DMS79 treated with DMSO at 0.1 percent for 48 hours (cell line): ENCODE data around the gene U2AF1L4.
"Not testable (repeated sequence)": the region's sequence is repeated elsewhere in the genome, so short reads cannot be mapped to it uniquely, and the experiment has no call there.

Source experiments
- DNase-seq: peaks from one replicate; lab custom pipeline; 2025; lab: John Stamatoyannopoulos, UW

Gene U2AF1L4

GRCh38 chr19:35780717-35781116 is 35.5 kb upstream of the U2AF1L4 start:
- no peak for DNase-seq

DNA sequence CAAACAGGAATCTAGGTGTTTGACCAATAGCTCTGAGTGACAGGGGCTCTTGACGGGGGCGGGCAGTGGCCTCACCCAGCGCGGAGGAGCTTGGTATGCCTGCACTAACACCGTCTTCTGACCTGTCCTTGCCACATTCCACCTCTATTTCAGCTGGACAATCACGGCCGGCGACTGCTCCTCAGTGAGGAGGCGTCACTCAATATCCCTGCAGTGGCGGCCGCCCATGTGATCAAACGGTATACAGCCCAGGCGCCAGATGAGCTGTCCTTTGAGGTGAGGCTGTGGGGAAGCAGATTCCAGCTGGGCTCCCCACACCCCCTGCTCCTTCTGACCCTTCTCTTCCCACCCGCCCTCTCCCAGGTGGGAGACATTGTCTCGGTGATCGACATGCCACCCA is 34.8 kb upstream of the U2AF1L4 start:
- DNase-seq, result no peak

DNA sequence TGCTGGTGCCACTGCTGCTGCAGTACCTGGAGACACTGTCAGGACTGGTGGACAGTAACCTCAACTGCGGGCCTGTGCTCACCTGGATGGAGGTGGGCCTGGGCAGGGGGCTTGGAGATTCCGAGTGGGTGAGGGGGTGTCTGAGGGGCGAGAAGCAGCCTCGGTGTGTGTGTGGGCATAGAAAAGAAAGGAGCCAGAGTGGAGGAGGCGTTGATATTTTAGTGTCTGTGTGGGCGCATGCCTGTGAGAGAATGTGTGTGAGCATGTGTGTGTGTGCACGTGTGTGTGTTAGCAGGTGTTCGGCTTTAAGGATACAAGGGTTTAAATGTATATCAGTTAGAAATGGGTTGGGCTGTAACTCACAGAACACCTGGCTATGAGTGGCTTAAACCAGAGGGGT is 33.8 kb upstream of the U2AF1L4 start:
- DNase-seq, result no peak

DNA sequence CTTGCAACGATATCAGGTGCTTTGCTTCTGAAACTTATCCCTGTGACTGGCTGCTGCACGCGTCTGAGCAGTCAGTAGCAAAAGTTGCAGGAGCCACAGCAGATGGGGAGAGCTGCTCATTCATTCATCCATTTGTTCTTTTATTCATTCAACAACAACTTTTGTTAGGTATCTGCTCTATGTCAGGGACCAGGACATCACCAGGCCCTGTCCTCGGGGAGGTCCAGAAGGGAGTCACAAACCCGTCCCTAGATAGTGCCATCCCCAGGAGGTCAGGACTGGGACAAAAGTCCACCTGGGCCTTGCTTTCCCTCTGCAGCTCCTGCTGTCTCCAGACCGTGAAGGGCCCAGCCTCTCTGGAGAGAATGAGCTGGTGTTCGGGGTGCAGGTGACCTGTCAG is 32.7 kb upstream of the U2AF1L4 start:
- no peak for DNase-seq

GRCh38 chr19:35777086-35777841 is 32.0 kb upstream of the U2AF1L4 start:
- DNase-seq, result no peak

DNA sequence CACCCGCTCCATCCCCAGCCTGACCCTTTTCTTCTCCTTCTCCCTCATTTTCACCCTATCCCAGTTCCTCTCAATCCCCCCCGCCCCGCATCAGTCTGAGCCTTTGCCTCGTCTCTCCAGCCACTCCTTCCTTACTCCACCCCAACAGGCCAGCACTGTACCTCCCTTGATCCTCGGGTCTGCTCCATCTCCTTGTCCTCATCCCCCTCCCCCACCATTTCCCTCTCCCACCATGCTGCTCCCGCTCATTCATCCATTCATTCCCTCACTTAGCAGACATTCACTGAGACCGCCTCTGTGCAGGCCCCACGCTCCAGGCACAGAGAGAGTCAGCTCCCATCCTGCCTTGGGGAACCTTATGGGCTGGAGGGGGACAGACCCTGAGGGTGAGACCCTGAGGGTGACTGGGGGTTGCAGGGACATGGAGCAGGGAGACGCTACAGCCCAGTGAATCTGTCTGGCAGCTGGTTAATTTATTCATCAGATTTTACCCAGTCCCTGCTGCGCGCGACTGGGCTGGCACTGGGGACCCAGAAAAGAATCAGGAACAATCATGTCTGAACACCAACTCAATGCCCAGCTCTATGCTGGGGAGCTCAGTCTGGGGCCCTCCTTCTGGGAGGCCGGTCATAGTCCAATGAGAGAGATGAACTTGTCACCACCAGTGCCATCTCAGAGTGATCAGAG is 31.0 kb upstream of the U2AF1L4 start:
- no peak for DNase-seq

GRCh38 chr19:35775298-35776101 is 30.3 kb upstream of the U2AF1L4 start, which contains the start of gene ARHGAP33:
Gene ARHGAP33, plus strand, starts transcription at chr19:35775564. Its CDS starts 95 bp downstream, at chr19:35775659.
- DNase-seq, result peak; percentile 95

DNA sequence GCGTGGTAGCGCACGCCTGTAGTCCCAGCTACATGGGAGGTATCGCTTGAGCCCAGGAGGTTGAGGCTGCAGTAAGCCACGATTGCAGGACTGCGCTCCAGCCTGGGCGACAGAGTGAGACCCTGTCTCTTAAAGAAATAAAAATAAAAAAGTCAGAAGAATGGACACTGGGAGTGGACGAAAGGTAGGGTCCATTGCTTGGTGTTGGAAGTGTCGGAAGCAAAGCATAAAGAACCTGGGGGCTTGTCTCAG is 29.8 kb upstream of the U2AF1L4 start:
- no peak for DNase-seq

DNA sequence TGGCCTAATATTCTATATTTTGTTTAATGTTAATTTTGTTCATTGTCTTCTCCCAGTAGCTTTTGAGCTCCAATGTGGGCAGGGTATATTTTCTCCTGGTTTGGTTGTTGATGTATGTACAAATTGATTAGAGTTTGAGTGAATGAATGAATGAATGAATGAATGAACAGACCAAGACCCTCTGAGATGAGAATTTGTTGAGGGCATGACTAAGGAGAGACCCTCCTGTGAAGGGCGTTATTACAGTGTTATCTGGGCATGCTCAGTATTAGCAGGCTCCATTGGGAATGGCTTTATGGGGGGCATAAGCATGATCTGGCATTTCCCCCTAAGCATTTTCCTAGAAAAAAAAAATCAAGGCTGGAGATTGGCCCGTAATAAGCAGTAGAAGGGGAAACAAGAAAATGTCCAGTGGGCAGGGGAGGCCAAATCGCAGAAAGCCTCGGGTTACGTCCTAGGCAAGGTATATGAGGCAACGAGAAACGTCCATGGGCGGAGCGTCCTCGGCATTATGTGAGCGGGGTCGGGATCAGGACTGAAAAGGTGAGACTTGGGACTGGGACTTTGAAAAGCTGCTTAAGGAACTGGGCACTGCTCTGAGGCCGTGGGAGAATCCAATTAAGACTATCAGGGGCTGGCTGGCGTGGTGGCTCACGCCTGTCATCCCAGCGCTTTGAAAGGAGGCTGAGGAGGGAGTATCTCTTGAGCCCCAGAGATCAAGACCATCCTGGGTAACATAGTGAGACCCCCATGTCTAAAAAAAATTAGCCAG is 29.2 kb upstream of the U2AF1L4 start:
- no peak for DNase-seq

GRCh38 chr19:35773020-35773806 is 28.0 kb upstream of the U2AF1L4 start:
- DNase-seq, result no peak

DNA sequence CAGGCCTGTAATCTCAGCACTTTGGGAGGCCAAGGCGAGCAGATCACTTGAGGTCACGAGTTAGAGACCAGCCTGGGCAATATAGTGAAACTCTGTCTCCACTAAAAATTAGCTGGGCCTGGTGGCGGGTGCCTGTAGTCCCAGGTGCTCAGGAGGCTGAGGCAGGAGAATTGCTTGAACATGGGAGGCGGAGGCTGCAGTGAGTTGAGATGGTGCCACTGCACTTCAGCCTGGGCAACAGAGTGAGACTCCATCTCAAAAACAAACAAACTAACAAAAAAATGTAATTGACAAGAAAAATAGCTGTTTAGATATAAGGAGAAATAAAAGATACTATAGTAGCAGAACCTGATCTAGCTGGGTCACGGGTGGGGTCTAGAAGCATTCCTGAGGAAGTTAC is 27.1 kb upstream of the U2AF1L4 start:
- DNase-seq, result not testable (repeated sequence)

- no peak for DNase-seq
Observed at GRCh38 chr19:35768082-35768421, 22.8 kb upstream of the U2AF1L4 start.

DNA sequence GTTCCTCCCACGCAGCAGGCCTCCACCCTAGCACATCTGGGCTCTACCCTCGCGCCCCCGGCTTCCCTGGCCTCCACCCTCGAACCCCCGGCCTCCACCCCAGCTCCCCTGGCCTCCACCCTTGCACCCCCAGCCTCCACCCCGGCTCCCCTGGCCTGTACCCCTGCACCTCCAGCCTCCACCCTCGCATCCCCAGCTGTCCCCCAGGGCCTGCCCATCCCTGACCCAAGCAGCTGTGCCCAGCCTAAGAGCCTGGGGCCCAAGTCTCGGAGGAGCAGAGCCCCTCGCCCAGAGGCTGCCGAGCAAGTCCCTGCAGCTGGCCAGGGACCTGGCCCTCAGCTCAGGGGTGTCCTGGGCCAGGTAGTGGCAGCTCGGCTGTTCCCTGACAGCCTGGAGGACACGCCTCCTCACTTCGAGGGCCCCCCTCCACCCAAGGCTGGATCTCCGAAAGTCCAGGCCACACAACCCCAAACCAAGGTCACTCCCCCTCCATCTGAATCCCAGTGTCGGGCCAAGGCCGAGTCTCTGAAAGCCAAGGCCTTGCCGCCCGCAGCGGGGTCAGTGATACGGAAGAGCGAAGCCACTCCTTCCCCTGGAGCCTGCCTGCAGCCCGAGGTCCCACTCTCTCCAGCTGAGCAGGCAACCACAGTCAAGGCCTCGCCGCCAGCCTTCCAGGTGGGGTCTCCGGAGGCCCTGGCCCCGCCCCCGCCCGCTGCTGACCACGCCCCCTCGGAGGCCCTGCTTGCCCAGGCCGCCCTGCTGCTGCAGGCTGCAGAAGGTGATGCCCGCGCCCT is 22.3 kb upstream of the U2AF1L4 start:
- DNase-seq, result no peak

GRCh38 chr19:35766571-35767104 is 21.4 kb upstream of the U2AF1L4 start:
- no peak for DNase-seq

GRCh38 chr19:35764432-35765315 is 19.5 kb upstream of the U2AF1L4 start:
- no peak for DNase-seq

- no peak for DNase-seq
Observed at GRCh38 chr19:35760711-35761349, 15.6 kb upstream of the U2AF1L4 start.

DNA sequence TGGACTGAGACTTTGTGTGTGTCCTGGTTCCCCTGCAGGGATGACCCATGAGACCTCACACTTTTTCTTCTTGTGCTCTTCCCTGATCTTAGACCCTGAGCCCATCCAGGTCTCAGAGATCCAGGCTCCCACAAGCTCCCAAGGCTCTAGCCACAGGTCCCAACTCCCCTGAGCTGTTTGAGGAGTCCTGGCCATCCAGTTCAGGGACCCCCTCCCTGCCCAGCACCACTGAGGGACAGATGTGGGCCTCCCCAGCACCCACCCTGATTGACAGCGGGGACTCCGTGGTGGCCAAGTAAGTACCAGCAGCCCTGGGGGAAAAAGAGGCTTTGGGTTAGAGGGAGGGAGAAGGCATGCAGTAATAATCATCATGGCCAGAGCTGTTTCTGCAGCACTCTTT is 14.5 kb upstream of the U2AF1L4 start:
- no peak for DNase-seq

- peak; percentile 98 for DNase-seq
Observed at GRCh38 chr19:35757749-35758608, 12.8 kb upstream of the U2AF1L4 start, which contains the start of gene PROSER3. Gene PROSER3, plus strand, starts transcription at chr19:35758176. Its CDS starts 40 bp downstream, at chr19:35758216.
